IMR-90 (cell line): ENCODE measurements around the gene GPR35.

Experiments
- MAZ ChIP-seq: IDR thresholded peaks from 2 replicates; pipeline ENCODE4 v1.6.1; 2012; ENCODE audit warnings: low read depth, mild to moderate bottlenecking, low read length, improper control_type of control experiment, moderate library complexity, borderline replicate concordance
- NFE2L2 ChIP-seq: fragments of 150-350 bp; IDR thresholded peaks from 2 replicates; pipeline ENCODE4 v1.6.1; 2016; ENCODE audit warnings: low read depth, mild to moderate bottlenecking, low read length
- TF ChIP-seq, protein P1 (sequence below): conservative IDR thresholded peaks from 2 replicates; pipeline ENCODE4 v1.5.1; 2012; ENCODE audit warnings: mild to moderate bottlenecking, low read depth, low read length, improper control_type of control experiment

DNA sequence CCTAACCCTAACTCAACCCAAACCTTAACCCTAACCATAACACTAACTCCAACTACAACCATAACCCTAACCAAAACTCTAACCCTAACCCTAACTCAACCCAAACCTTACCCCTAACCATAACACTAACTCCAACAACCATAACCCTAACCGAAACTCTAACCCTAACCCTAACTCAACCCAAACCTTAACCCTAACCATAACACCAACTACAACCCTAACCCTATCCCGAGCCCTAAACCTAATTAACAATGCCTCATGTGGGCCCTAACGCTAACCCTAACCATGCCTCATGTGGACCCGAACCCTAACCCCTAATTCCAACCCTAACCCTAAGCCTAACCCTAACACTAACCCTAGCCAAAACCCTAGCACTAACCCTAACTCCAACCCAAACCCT is 11.5 kb upstream of the GPR35 start:
- TF ChIP-seq, protein P1, sequence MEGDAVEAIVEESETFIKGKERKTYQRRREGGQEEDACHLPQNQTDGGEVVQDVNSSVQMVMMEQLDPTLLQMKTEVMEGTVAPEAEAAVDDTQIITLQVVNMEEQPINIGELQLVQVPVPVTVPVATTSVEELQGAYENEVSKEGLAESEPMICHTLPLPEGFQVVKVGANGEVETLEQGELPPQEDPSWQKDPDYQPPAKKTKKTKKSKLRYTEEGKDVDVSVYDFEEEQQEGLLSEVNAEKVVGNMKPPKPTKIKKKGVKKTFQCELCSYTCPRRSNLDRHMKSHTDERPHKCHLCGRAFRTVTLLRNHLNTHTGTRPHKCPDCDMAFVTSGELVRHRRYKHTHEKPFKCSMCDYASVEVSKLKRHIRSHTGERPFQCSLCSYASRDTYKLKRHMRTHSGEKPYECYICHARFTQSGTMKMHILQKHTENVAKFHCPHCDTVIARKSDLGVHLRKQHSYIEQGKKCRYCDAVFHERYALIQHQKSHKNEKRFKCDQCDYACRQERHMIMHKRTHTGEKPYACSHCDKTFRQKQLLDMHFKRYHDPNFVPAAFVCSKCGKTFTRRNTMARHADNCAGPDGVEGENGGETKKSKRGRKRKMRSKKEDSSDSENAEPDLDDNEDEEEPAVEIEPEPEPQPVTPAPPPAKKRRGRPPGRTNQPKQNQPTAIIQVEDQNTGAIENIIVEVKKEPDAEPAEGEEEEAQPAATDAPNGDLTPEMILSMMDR = no peak
- TF ChIP-seq NFE2L2 (no peak), MAZ (no peak)
